Activated CD4-positive, alpha-beta T cell treated with anti-CD3 and anti-CD28 coated beads, Interleukin-2, amount 50 U/mL, for 1 hour (primary cell): ENCODE results near the gene LINGO4.

Experiments used
- DNase-seq: peaks from one replicate; pipeline ENCODE4 v3.0.0-alpha.2; 2020

LINGO4 gene, protein sequence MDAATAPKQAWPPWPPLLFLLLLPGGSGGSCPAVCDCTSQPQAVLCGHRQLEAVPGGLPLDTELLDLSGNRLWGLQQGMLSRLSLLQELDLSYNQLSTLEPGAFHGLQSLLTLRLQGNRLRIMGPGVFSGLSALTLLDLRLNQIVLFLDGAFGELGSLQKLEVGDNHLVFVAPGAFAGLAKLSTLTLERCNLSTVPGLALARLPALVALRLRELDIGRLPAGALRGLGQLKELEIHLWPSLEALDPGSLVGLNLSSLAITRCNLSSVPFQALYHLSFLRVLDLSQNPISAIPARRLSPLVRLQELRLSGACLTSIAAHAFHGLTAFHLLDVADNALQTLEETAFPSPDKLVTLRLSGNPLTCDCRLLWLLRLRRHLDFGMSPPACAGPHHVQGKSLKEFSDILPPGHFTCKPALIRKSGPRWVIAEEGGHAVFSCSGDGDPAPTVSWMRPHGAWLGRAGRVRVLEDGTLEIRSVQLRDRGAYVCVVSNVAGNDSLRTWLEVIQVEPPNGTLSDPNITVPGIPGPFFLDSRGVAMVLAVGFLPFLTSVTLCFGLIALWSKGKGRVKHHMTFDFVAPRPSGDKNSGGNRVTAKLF

DNA sequence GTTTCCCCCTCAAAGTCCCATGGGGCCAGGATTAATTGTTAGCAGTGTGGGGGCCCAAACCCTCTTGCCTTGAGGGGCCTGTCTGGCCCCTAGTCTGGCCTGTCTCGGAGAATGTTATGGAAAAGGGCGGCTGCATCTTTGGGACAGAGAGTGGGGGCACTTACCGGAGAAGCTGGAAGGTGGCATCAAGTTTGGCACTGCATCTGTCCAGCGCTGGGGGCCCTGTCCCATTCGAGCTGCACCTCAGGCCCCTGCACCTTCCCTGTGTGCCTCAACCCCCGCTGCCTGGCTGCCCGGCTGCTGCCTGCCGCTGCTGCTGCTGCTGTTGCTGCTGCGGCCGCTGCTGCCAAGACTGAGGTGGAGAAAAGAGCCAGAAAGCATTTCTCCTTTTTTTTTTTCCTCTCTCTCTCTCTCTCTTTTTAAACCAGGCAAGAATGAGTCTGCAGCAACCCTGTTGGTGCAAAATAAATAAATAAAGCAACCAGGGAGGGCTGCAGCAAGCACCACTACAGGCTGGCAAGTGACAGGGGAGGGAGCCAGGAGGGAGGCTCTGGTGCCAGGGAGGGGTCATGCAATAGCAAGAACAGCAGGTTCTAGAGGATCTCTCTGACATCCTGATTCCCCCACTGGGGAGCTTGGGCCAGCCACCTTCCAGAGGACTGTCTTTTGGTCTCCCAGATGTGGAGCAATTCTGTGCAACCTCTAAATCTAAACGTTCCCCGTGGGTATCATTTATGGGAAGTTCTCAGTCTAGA, at the start of gene LINGO4:
TSS of gene LINGO4 (minus strand) at position 354 of the 755 bp plus-strand sequence. CDS start 2,715 bp downstream, outside the sequence.
- no peak for DNase-seq

DNA sequence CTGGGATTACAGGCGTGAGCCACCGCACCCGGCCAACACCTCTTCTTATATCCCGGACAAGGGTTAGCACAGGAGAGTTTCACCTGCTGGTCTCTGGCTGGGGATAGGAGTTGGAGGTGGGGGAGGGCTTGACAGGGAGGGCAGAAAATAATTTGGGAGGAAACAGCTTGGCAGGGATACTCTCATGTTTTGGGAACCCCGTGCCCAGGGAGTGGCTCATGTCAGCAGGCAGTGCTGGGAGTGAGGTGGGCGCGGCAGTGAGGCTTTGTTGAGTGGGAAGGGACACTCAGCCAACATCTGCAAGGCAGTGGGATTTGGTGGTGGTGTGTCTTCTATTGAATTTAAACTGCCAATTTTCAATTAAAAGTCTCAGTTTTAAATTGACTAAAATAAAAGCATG, 49.4 kb upstream of the LINGO4 start:
- DNase-seq = no peak

DNA sequence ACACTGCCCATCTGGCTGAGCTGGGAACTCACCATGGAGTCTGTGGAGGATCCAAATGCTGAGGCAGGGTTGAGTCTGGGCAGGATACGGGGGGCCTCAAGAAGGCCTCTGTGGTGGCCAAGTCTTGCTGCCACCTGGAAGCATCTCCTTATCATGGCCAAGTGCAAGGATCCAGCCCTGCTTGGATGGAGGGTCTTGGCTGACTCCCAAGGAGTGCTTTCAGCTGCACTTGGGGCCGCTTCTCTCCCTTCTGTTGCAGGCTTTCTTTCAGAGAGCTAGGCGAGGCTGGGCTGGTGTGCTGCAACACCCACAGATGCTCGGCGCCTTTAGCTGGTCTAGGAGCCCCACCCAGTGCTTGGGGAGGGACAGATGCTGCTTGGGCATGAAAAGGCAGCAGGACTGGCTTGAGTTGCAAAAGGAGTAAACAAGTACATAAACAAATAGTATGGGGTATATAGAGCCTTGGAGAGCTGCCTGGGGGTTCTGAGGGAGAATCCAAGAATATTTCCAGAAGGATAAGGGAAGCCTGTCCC, 48.3 kb upstream of the LINGO4 start, which contains the start of gene THEM5:
TSS of gene THEM5 (minus strand) at position 302 of the 533 bp plus-strand sequence. CDS start at position 155, 147 bp downstream.
- no peak for DNase-seq

DNA sequence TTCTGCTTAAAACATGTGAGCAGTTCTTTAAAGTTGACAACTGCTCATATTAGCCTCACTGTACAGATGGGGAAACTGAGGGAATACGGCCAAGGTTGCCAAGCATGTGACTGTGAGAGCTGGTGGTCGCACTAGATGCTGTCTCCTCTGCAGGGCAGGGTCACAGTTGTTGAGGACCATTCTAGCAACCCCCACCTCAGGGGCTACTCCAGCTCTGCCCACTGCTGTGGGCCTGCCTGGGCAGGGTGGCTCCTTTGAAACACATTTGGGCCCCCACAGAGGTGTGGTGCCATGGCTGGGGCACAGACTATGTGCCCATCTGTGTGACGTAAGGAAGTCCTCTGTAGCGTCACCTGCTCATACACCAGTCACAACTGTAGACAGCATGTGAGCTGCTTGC, 47.5 kb upstream of the LINGO4 start:
- DNase-seq = no peak

DNA sequence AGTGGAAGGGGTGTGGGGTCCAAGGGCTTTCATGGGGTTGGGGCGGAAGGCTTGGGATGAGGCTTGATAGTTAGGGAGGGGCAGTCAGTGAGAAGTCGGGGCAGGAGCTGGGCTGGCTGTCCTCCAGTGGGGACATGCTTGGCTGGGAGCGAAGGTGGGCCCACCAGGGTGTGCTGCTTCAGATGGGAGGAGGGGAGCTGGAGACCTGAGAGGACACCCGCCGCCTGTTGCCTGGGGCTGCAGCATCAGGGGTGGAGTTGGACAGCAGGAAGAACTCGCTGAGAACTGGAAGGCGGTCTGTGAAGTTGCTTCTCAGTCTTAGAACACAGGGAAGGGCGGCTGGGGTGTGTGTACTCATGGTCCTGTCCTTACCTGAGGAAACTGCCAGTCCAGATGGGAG, 46.7 kb upstream of the LINGO4 start:
- DNase-seq = no peak

DNA sequence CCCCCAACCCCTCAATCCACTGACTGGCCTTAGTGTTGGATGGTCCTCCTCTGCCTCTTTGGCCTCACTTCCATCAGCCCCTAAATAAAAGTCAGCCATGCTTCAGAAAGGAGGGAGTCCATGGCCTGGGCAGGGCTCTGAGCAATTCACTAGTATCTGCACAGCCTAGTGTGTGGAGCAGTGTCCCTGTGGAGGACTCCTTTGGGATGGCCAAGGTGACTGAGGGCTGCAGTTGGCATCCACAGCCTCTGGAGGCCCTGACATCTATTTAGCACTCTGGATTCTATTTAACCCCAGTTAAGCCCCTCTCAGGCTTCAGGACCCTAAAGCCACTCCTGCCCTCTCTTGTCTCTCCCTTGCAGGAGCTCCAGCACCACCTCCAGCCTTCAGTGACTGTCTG, 44.7 kb upstream of the LINGO4 start:
- no peak for DNase-seq

DNA sequence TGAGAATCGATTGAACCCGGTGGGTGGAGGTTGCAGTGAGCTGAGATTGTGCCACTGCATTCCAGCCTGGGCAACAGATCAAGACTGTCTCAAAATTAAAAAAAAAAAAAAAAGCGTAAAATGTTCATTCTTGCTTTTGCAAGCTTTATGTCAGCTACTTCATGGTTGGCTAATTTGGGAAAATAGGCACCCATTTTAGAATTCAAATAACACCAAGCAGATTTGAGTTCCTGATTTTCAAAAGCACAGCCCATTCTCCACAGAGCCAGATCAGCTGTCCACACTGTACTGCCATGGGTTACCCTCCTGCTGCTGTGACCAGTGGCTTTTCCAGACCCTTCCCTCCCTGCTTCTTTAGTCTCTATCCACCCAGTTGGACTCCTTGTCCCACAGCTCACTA, 43.9 kb upstream of the LINGO4 start:
- no peak for DNase-seq

DNA sequence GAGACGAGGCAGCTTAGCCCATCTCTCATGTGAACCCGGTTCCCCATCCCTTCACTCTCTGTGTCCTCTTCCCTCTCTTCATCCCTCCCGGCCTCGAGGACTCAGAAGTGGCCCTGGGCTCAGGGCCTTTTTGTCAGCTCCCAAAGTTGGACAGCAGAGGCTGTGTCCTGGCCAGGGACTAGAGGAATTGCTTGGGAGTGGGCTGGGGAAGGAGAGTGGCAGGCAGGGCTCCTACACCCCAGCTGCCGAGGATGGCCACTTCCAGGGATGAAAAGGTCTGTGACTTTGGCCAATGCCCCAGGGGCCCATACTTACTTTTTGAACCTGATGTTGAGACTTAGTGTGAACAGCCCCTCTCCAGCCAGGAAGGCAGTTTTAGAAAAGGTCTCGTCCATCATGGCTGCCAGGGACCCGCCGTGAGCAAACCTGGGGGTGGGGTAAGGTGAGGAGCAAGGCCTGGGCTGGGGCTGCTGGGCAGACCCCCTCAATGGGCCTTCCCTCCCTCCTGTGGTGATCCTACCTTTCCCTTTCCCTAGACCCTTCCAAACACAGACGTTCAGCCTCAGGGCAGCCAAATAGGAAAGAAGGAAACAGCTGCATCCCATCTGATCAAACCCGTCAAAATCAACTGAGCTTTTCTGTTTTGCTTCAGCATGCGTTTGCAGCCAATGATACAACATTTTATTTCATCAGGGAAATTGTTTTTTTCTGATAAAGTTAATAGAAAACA, 42.8 kb upstream of the LINGO4 start:
- DNase-seq = no peak

DNA sequence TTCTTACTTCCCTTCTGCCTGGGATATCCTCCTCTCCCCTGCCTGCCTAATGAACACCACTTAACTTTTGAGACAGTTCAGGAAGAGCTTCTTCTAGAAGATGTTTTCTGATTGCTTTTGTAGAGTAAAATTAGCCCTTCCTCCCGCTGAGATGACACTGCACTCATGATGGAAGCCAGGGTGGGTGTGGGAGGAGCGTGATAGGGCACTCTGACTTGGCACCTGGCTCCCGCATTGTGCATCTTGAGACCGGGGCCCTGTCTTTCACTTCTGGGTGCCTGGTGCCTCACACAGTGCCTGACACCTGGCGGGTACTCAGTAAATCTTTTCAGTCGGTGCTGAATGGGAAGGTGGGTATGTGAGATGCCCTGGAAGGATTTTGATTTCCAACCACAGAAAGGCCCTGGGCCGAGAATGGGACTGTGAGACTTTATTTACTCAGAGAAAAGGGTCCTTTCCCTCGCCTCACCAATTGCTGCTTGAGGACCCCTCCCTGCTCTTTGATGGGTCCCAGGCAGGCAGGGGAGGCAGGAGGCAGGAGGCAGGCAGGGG, 41.5 kb upstream of the LINGO4 start:
- no peak for DNase-seq

DNA sequence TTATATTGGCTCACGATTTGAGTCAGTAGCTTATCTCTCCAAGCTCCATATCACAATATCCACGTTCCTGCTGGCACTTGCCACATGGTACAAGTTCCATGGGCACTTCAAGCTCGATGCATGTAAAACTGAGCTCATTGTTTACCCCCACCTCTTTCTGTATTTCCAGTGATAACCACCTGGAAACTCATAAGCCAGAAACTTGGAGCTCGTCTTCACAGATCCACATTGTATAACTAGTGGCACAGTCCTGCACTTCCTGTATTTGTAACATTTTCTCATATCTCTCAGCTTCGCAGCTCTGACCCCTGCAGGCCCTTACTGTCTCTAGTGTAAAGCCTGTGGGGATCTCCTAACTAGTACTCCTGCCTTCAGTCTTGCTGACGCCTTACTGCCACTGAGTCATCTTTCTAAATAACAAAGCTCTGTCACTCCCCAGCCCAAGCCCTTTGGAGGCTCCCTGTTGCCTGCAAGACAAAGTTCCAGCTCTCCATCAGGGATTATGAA, 40.9 kb upstream of the LINGO4 start:
- DNase-seq = no peak

DNA sequence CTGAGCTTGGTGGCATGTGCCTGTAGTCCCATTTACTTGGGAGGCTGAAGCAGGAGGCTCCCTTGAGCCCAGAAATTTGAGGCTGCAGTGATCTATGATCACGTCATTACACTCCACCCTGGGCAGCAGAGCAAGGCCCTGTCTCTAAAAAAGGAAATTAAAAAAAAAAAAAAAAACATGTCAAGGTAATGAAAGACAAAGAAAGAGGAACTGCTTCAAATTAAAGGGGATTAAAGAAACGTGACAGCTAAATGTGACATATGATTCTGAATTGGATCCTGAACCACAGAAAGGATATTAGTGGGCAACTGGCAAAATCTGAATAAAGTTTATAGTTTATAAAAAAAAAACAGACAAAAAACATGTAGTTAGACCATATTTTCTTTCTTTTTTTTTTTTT, 38.2 kb upstream of the LINGO4 start:
- no peak for DNase-seq

DNA sequence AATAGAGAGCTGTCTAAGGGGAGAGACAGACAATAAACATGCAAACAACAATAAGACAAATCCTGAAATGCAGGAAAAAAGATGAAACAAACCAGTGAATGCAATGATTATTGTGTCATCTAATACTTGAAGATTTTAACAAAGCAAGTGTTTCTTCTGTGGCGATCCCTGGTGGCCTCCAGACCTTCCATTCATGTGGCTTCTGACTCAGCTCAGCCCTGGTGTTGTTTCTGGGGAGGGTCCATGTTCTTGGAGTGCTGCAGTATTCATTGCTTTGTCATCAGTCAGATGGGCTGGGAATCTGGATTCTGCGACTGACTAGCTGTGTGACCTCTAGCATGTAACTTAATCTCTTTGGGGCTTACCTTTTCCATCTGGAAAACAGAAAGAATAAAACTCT, 35.9 kb upstream of the LINGO4 start:
- DNase-seq = no peak

DNA sequence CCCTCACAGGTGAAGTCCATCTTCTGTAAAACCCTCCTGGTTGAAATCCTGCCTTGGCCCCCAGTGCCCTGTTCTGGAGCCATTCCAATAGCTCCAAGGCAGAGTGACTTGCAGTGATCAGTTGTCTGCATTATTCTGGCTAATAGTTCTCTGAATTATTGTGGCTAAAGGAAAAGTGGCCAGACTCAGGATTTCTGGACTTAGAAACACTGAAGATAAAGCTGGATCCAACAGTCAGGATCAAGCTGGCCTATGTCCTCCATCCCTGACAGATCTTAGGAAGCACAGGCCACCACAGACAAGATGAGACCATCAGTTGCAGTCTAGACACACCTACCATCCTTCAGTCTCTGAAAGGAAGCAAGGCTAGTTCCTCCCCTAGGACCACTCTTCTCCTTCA, 35.2 kb upstream of the LINGO4 start:
- DNase-seq = no peak

DNA sequence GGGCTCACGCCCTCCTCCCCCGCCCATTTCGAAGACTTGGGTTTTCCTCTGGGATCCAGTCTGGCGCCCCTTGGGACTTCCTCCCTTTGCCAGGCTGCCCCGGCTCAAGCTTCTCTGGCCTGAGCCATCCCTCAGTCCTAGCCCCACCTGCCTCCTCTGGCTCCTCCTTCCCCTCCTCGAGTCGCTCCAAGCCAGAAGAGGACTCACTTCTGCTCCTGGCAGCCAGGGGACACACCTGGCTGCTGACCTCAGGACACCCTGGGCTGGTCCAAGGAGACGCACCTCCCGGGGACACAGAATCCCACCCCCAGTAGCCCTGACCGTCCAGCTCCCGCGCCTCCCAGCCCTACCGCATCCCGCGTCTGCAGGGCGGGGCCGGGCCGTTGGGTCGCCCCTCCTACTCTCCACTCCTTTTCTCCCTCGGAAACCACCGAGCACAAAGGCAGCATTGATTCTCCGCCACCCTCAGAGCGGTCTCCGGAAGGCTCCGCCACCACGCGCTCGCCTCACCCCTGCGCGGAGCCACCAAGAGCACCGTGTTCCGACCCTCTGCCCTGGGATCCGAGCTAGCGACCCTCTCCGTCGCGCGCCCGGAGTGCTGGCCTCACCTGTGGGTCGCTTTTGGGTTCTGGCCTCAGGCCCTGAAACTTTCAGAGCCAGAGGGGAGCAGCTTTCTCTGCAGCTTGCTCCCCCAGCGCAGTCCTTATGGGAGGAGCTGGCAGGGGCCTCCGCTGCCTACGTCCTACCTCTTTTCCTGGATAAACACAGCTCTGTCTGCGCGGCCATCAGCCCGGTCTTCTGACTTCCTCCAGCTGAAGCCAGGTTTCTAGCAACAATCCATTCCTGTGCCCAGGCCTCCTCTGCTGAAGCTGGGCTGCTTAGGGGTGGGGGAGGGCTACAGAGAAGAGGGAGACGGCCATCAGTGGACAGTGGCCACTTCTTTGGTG, 34.5 kb upstream of the LINGO4 start, which contains the start of gene C2CD4D:
TSS of gene C2CD4D (minus strand) at position 364 of the 947 bp plus-strand sequence. CDS start 831 bp downstream, outside the sequence.
- DNase-seq = peak; percentile 66

DNA sequence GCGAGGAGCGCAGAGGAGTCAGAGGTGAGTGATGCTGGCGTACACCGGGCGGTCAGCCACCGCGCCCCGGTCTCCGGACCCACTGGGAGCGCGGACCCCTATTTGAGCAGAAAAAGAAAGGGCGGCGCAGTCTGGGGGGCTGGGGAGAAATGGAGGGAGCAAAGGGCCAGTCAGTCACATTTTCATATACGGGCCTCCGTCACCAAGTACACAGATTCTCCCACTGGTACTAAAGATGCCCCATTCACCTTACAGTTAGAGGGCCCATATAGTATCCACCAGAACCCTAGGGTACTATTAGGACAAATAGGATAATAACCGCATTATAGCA, 33.8 kb upstream of the LINGO4 start:
- DNase-seq = no peak

DNA sequence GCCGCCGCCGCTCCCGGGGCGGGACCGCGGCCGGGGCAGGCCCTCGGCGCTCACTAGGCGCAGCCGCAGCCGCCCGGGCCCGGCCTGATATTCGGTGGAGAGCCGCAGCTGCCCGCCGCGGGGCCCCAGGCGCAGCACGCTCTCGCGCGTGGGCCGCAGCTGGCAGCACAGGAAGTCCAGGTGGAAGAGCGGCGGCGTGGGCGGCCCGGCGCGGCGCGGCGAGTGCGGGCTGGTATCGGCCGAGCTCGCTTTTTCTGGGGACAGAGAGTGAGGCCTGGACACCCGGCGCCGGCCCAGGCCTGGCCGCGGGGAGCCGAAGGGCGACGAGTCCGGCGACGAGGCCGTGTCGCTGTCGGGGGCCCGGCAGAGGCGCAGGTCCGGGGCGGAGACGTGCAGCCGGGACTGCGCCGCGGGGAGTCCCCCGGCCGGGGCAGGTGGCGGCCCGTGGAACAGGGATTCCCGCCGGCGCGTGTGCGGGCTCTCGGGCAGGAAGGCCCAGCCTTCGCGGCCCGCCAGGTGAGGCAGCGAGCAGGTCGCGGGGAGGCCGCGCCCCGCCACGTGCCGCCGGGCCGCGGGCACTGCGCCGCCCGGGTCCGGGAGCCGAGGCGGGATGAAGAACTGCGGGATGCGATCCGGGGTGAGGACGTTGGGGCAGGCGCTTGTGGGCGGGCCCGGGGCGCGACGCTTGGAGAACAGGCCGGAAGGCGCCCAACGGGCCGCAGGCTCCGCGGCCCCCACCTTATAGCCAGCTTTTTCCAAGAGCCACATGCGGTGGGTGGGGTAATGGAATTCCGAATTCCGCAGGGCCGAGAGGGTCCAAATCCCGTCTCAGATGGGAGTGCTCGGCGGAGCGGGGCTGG, 33.2 kb upstream of the LINGO4 start:
- DNase-seq = no peak

DNA sequence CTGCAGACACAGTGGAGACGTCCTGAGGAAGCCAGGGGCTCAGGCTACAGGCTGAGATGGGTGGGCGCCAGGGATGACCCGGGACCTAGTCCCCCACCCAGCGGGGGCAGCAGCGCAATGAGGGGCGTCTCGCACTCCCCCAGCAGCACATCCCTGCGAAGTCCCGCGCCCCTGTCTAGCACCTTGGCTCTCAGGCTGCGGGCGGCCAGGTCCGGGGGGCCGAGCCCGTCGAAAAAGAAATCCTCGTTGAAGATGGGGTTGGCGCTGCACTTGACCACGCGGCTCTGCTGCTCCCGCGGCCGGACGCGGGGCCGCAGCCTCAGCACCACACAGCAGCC, 32.6 kb upstream of the LINGO4 start:
- no peak for DNase-seq

DNA sequence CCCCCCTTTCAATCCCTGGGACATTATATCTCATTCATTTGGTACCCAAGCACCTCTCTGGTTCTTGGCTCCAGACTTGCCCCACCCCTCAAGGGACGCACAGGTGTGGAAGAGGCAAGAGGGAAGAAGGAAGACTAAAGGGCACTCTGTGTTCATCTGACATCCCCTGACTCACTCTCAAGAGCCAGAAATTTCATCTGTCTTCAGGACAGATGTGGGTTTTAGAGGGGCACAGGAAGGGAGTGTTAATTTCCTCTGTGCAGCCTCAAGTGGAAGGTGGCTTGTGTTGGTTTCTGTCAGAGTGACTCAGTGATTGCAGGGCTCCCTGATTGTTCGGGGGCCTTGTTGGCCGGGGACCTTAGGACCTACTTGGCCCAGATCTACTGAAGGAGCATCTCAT, 32.0 kb upstream of the LINGO4 start:
- no peak for DNase-seq

DNA sequence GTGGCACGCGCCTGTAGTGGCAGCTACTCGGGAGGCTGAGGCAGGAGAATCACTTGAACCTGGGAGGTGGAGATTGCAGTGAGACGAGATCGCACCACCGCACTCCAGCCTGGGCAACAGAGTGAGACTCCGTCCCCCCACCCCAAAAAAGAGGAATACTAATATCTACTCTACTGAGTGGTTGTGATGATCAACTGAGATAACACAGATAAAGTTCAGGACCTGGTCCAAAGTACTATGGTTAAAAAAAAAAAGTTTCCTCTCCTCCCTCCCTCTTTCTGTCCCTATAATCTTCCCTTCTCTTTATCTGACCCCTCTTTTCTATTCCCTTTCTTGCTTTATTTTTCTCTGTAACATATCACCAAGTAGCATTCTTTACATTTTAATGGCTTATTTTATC, 30.4 kb upstream of the LINGO4 start:
- no peak for DNase-seq

DNA sequence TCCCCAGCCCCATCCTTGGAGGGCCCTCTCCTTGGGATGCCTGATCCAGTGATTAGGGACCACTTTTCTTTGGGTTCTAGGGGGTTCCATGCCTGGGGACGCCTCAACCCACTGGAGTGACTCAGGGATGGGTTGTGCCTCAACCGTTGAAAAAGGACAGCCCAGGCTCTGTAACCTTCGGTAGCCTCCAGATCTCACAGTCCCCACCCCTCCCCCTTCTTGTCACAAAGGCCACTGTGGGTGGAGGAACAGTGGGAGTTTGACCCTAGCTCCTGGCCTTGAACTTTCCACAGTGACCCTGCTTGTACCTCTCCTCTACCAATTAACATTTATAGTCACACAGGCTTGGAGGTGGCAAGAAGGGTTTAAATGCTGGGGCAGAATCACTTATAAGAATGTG, 29.0 kb upstream of the LINGO4 start:
- no peak for DNase-seq
